ENCODE results near the gene SORBS1. TPM values are rescaled to one million over a fixed set of nuclear protein-coding genes. Genes with fewer than 3 reads are reported as not detected.

The SORBS1 gene
- total and polyA plus RNA-seq, 8 donors: 34.4 to 713 (median 168) TPM

DNA sequence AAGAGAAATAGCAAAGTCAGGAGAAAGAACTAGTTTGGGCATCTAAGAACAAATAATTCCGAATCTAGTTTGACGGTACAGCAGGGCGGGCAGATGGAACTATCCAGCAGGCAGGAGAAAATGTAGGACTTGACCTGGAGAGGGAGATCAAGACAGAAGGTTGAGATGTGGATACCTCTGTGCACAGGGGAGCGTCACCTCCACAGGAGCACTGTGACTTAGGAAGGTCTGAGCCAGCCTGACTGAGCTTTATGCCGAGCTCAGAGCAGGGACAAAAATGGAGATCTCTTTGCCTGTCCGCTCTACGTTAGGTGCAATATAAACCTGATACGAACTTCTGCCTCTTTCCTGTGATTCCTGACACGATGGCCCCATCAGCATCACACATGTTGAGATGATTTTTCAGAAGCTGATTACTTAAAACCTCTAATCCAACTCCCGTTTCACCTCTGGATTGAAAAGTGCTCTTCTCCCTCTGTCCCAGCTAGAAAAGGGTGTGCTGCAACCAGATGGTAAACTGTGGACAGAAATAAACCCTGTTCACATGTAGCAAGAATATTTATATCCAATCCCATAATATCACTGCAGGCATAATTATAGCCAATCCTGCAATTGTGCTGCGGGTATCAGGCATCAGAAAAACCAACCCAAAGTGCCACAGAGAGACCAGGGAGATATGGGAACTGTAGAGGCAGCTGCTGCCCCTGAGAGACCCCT, 13.6 kb upstream of the SORBS1 start:
- DNase-seq: no peak
- no peak overlapping the region for H3K4me3 ChIP-seq
- intact Hi-C loops (cut with DNase I; ENCODE audit: low total_unique reads): no loop called here

GRCh38 chr10:95573964-95574604, 12.9 kb upstream of the SORBS1 start:
- Histone ChIP-seq H3K4me3 (no peak overlapping the region), H3K36me3 (no peaks in the 10 kb centered on the region), H3K9me3 (no peaks in the 10 kb centered on the region), H3K4me1 (peaks cover 0 to 5% (median 0%) of the 10 kb centered on the region in 4 donors), H3K27ac (no peak overlapping the region), H3K27me3 (no peaks in the 10 kb centered on the region)
- 83 to 87% (median 86%) methylated on average over 6 of the region's 6 CpGs for WGBS, 5 donors
- intact Hi-C loops (cut with DNase I; ENCODE audit: low total_unique reads): no loop called here
- TF ChIP-seq EP300 (IDR thresholded peaks at IDR 0.05): no peak
- no peak for TF ChIP-seq CTCF (IDR thresholded peaks at IDR 0.05)
- no peak for TF ChIP-seq POLR2A (IDR thresholded peaks at IDR 0.05)
- no peak for TF ChIP-seq POLR2AphosphoS5 (IDR thresholded peaks at IDR 0.05)
- no peak for DNase-seq

More for the DNA sequence above, 13.6 kb upstream of the SORBS1 start:
- Histone ChIP-seq H3K36me3 (no peaks in the 10 kb centered on the region), H3K4me1 (peaks cover 0 to 5% (median 0%) of the 10 kb centered on the region in 4 donors), H3K9me3 (no peaks in the 10 kb centered on the region), H3K27ac (no peak overlapping the region), H3K27me3 (no peaks in the 10 kb centered on the region)
- 71 to 78% (median 75%) methylated on average over 11 of the region's 11 CpGs for WGBS, 5 donors
- TF ChIP-seq POLR2AphosphoS5 (IDR thresholded peaks at IDR 0.05) (no peak), POLR2A (IDR thresholded peaks at IDR 0.05) (no peak), CTCF (IDR thresholded peaks at IDR 0.05) (no peak), EP300 (IDR thresholded peaks at IDR 0.05) (no peak)

GRCh38 chr10:95573527-95573926, 12.4 kb upstream of the SORBS1 start:
- H3K4me3 ChIP-seq: no peak overlapping the region
- H3K27me3 ChIP-seq: no peaks in the 10 kb centered on the region
- WGBS, 5 donors: 79 to 94% (median 86%) methylated on average over 3 of the region's 3 CpGs
- intact Hi-C loops (cut with DNase I; ENCODE audit: low total_unique reads): no loop called here
- peaks cover 0 to 7% (median 2%) of the 10 kb centered on the region in 4 donors for H3K4me1 ChIP-seq
- DNase-seq: no peak
- H3K9me3 ChIP-seq: no peaks in the 10 kb centered on the region
- no peaks in the 10 kb centered on the region for H3K36me3 ChIP-seq
- TF ChIP-seq POLR2AphosphoS5 (IDR thresholded peaks at IDR 0.05) (no peak), EP300 (IDR thresholded peaks at IDR 0.05) (no peak), CTCF (IDR thresholded peaks at IDR 0.05) (no peak)
- no peak overlapping the region for H3K27ac ChIP-seq

DNA sequence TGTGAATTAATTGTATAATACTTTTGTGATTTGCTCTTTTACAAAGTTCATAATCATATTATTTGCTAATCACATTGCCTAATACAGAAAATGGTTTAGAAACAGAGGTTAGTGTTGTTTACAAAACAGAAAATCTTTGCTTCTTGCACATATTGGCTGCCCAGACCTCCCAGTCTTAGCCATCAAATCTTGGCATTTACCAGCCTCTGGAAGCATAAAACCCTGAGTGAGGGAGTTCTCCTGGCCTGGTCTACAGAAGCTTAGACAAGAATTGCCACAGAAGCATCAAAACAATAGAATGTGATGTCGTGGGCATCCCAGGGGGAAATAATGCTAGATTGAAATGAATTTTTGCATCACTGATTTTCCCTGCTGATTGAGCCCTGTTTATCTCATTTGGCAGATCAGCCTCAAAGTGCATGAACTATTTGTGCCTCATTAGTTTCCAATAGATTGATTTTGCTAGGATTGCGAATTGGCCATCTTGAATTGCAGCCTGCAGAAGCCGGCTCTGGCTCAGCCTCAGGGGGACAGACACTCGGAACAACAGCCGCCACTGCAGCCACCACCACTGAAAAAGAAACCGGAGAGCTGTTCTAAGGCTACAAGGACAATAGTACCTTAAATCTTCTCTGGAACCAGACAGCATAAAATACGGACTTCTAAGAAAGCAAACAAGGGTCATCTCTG, 11.1 kb upstream of the SORBS1 start:
- intact Hi-C loops (cut with DNase I; ENCODE audit: low total_unique reads): no loop called here
- Histone ChIP-seq H3K36me3 (no peaks in the 10 kb centered on the region), H3K27ac (no peak overlapping the region), H3K27me3 (no peaks in the 10 kb centered on the region), H3K4me3 (no peak overlapping the region), H3K4me1 (peaks cover 4 to 18% (median 9%) of the 10 kb centered on the region in 4 donors), H3K9me3 (no peaks in the 10 kb centered on the region)
- TF ChIP-seq POLR2AphosphoS5 (IDR thresholded peaks at IDR 0.05) (no peak), EP300 (IDR thresholded peaks at IDR 0.05) (no peak), CTCF (IDR thresholded peaks at IDR 0.05) (no peak)
- no peak for DNase-seq
- WGBS, 5 donors: 74 to 82% (median 77%) methylated on average over 7 of the region's 7 CpGs
